ENCODE measurements around the gene GYPC. TPM values are rescaled to one million over a fixed set of nuclear protein-coding genes. Genes with fewer than 3 reads are reported as not detected.
"Not testable (repeated sequence)": the region's sequence is repeated elsewhere in the genome, so short reads cannot be mapped to it uniquely, and the experiment has no call there.

GYPC gene
- total RNA-seq, 4 donors from 2014 or later, result 4.1 to 55.7 (median 12.6) TPM

DNA sequence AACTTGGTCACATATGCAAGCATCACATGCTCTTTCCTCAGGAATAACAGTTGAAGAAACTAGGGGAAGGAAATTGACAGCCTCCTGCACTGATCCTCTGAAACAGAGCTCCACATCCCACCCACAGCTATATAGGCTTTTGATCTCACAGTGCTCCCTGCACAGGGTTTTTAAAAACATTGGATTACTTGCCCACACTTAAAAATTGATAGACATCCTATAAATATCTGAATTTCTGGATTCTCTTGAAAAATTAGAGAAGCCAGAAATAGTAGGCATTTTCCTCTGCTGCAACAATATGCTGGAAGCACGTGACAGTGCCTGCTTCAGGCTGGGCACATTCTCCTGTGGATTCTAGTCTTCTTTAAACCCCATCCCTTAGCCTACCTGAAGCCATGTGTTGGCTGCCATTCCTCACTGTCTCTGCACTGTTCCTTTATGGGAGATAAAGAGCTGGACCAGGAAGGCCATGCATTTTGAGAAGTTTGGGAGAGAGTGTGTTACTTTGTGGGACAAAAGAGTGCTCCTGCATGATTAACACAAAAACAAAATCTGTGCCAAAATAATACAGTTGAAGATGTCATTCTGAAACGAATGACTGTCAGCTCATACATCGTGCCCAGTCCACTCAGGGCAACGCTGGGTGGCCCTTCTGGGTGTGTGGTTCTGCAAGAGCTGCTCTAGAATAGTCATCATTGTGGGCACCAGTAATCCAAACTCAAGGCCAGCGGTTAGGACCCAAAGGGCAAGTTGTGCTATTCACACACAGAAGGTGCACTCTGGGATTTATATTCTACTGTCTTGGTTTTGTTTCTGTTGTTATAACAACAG lies 59.8 kb downstream of the GYPC start:
- Histone ChIP-seq H3K27me3 (no peaks in the 10 kb centered on the region), H3K36me3 (no peaks in the 10 kb centered on the region), H3K4me3 (no peak overlapping the region), H3K4me1 (no peaks in the 10 kb centered on the region), H3K27ac (no peak overlapping the region), H3K9me3 (no peaks in the 10 kb centered on the region)
- TF ChIP-seq POLR2A (IDR thresholded peaks at IDR 0.05) (no peak), CTCF (IDR thresholded peaks at IDR 0.05) (no peak)
- intact Hi-C loops (cut with DNase I), result no loop called here
- DNase-seq, result no peak
- WGBS, 2 donors, result 70 to 73% methylated on average over 5 of the region's 5 CpGs

DNA sequence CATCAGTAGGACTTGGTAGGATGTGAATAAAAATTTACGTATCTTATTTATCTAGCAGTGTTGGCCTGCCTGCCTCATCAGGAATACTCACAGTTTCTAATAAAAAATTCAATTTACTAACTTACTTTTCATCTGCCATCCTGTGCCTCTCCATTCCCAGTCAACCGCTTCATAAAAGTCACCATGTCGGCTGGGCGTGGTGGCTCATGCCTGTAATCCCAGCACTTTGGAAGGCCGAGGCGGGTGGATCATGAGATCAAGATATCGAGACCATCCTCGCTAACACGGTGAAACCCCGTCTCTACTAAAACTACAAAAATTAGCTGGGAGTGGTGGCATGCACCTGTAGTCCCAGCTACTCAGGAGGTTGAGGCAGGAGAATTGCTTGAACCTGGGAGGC lies 61.3 kb downstream of the GYPC start:
- DNase-seq; H3K4me3 ChIP-seq; H3K9me3 ChIP-seq; intact Hi-C loops (cut with DNase I); H3K36me3 ChIP-seq; H3K27ac ChIP-seq; H3K4me1 ChIP-seq; H3K27me3 ChIP-seq: not testable (repeated sequence)
- 93 to 94% methylated on average over 10 of the region's 10 CpGs for whole genome bisulfite sequencing, 2 donors

DNA sequence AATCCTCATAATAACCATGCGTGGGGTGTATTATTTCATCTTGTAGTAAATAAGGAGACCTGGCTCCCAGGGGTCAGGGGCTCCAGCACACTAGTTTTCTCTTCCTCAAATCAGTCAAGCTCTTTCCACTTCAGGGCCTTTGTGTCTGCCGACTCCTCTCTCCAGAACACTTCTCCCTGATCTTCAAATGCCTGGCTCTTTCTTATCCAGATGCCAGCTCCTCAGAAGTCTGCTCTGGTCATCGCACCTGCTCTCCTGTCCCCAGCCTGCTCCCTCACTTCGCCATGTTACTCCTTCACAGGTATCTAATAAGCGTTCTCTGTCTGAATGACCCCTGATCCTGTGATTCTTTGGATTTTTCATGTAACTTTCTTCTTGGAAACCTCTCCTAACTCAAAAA lies 62.0 kb downstream of the GYPC start:
- H3K27me3 ChIP-seq, result no peaks in the 10 kb centered on the region
- intact Hi-C loops (cut with DNase I), result no loop called here
- no peaks in the 10 kb centered on the region for H3K9me3 ChIP-seq
- no peak overlapping the region for H3K27ac ChIP-seq
- WGBS, 2 donors, result 86 to 92% methylated on average over 5 of the region's 5 CpGs
- TF ChIP-seq POLR2A (IDR thresholded peaks at IDR 0.05), result no peak
- no peak for TF ChIP-seq CTCF (IDR thresholded peaks at IDR 0.05)
- H3K36me3 ChIP-seq, result no peaks in the 10 kb centered on the region
- no peak overlapping the region for H3K4me3 ChIP-seq
- no peaks in the 10 kb centered on the region for H3K4me1 ChIP-seq
- no peak for DNase-seq

GRCh38 chr2:126719191-126719832 lies 63.4 kb downstream of the GYPC start:
- no peak for TF ChIP-seq CTCF (IDR thresholded peaks at IDR 0.05)
- TF ChIP-seq POLR2A (IDR thresholded peaks at IDR 0.05), result no peak
- intact Hi-C loops (cut with DNase I), result no loop called here
- no peaks in the 10 kb centered on the region for H3K4me1 ChIP-seq
- H3K4me3 ChIP-seq, result no peak overlapping the region
- H3K27me3 ChIP-seq, result no peaks in the 10 kb centered on the region
- DNase-seq, result no peak
- 80 to 86% methylated on average over 1 to 2 of the region's 3 CpGs for WGBS, 2 donors
- peak overlapping the region in 1 of 4 donors; percentile 14 for H3K27ac ChIP-seq
- no peaks in the 10 kb centered on the region for H3K9me3 ChIP-seq
- H3K36me3 ChIP-seq, result no peaks in the 10 kb centered on the region

- Histone ChIP-seq H3K27me3 (no peaks in the 10 kb centered on the region), H3K9me3 (no peaks in the 10 kb centered on the region), H3K36me3 (no peaks in the 10 kb centered on the region), H3K27ac (peak overlapping the region in 1 of 4 donors; percentile 28), H3K4me1 (no peaks in the 10 kb centered on the region), H3K4me3 (no peak overlapping the region)
- WGBS, 2 donors, result 62% methylated on average over 4 of the region's 4 CpGs
- no peak for TF ChIP-seq POLR2A (IDR thresholded peaks at IDR 0.05)
- TF ChIP-seq CTCF (IDR thresholded peaks at IDR 0.05), result no peak
- no peak for DNase-seq
- intact Hi-C loops (cut with DNase I), result no loop called here
Observed at GRCh38 chr2:126719833-126720351, 63.9 kb downstream of the GYPC start.
